Erythroblast (primary cell): ENCODE measurements around the gene EXOC6B.

ENCODE experiments used
- GATA1 ChIP-seq: IDR thresholded peaks from 2 replicates; pipeline ENCODE4 v1.6.1; 2011; ENCODE audit warnings: low read depth, mild to moderate bottlenecking, control low read depth, low read length, moderate library complexity
- POLR2A ChIP-seq: IDR thresholded peaks from 2 replicates; pipeline ENCODE4 v1.6.1; 2011; ENCODE audit warnings: mild to moderate bottlenecking, low read length

DNA sequence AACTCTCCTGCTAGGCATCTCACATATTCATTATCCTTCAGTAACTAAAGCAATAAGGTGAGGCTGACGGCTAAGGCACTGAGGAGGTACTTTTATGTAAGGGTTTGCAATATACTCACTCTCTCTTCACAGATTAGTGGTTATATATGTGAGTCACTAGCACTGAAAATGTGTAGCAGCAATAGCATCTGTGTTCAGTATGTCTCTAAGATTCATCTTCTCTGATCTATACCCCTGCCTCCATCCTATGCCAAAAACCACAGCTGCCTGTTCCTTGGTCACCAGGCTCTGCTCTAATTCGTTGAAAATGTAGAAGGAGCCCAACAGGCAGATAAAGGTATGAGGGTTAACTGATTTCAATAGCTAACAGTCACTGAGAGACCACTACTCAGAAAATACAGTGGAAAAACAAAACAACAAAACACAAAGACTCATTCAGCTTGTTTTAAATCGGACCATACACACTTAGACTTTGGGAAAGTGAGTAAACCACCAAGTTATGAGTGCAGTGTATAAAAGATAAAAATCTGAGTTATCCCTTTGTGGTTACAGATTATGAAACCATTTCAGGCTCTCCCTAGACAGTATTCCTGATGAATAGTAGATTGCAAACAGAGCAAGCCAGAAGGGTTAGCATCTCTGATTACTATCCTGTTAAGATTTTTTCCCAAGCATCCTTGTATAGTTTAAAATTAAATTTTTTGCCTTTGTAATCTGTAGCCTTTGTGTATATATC lies 602.8 kb downstream of the EXOC6B start:
- TF ChIP-seq POLR2A = no peak
- no peak for TF ChIP-seq GATA1
